ENCODE results near the gene MYRIP. TPM values are rescaled to one million over a fixed set of nuclear protein-coding genes. Genes with fewer than 3 reads are reported as not detected.

MYRIP gene
- total and polyA plus RNA-seq, 12 donors: 0.24 to 4.8 (median 1.4) TPM

GRCh38 chr3:39978308-39978707, 168.9 kb downstream of the MYRIP start:
- no peaks in the 10 kb centered on the region for H3K27me3 ChIP-seq
- no peak overlapping the region for H3K27ac ChIP-seq
- H3K36me3 ChIP-seq (replicated peaks in 1 of 2): no peaks in the 10 kb centered on the region
- intact Hi-C loops (cut with DNase I): no loop called here
- no peak overlapping the region for H3K4me3 ChIP-seq
- no peaks in the 10 kb centered on the region for H3K4me1 ChIP-seq (replicated peaks in 1 of 2)
- 30 to 41% (median 33%) methylated on average over 3 of the region's 3 CpGs for WGBS, 4 donors
- DNase-seq: peak in 2 of 7 donors; percentile 10 to 24
- H3K9me3 ChIP-seq (replicated peaks in 1 of 3): no peaks in the 10 kb centered on the region
- no peak for TF ChIP-seq POLR2A (IDR thresholded peaks at IDR 0.05)
- TF ChIP-seq CTCF (IDR thresholded peaks at IDR 0.05): no peak

- Histone ChIP-seq H3K4me1 (replicated peaks in 1 of 2) (no peaks in the 10 kb centered on the region), H3K27me3 (no peaks in the 10 kb centered on the region), H3K27ac (no peak overlapping the region), H3K9me3 (replicated peaks in 1 of 3) (no peaks in the 10 kb centered on the region), H3K4me3 (no peak overlapping the region), H3K36me3 (replicated peaks in 1 of 2) (no peaks in the 10 kb centered on the region)
- intact Hi-C loops (cut with DNase I): no loop called here
- WGBS, 4 donors: 62 to 82% (median 73%) methylated on average over 4 of the region's 4 CpGs
- no peak for DNase-seq
- no peak for TF ChIP-seq CTCF (IDR thresholded peaks at IDR 0.05)
- no peak for TF ChIP-seq POLR2A (IDR thresholded peaks at IDR 0.05)
Measured at GRCh38 chr3:39980058-39980457, 170.6 kb downstream of the MYRIP start.

- TF ChIP-seq POLR2A (IDR thresholded peaks at IDR 0.05) (no peak), CTCF (IDR thresholded peaks at IDR 0.05) (no peak)
- intact Hi-C loops (cut with DNase I): no loop called here
- 70 to 80% (median 76%) methylated on average over 3 of the region's 3 CpGs for WGBS, 4 donors
- Histone ChIP-seq H3K4me1 (replicated peaks in 1 of 2) (no peaks in the 10 kb centered on the region), H3K27ac (no peak overlapping the region), H3K9me3 (replicated peaks in 1 of 3) (no peaks in the 10 kb centered on the region), H3K36me3 (replicated peaks in 1 of 2) (no peaks in the 10 kb centered on the region), H3K4me3 (no peak overlapping the region), H3K27me3 (no peaks in the 10 kb centered on the region)
- DNase-seq: no peak
Measured at GRCh38 chr3:39980781-39981180, 171.4 kb downstream of the MYRIP start.

GRCh38 chr3:39981547-39982184, 172.3 kb downstream of the MYRIP start:
- no peak overlapping the region for H3K27ac ChIP-seq
- intact Hi-C loops (cut with DNase I): no loop called here
- 58 to 81% (median 70%) methylated on average over 1 of the region's 1 CpG for WGBS, 4 donors
- no peak overlapping the region for H3K4me3 ChIP-seq
- H3K36me3 ChIP-seq (replicated peaks in 1 of 2): no peaks in the 10 kb centered on the region
- H3K27me3 ChIP-seq: no peaks in the 10 kb centered on the region
- H3K4me1 ChIP-seq (replicated peaks in 1 of 2): no peaks in the 10 kb centered on the region
- H3K9me3 ChIP-seq (replicated peaks in 1 of 3): no peaks in the 10 kb centered on the region
- no peak for DNase-seq
- no peak for TF ChIP-seq POLR2A (IDR thresholded peaks at IDR 0.05)
- TF ChIP-seq CTCF (IDR thresholded peaks at IDR 0.05): no peak

Measured in adrenal gland (tissue), 12 donors.